HG03469 (cell line): ENCODE results near the gene PCDHGC5.

Experiments used
- ATAC-seq: cut with Tn5 transposase; IDR thresholded peaks from one replicate; pipeline ENCODE4 v1.9.1; 2021; ENCODE audit warnings: mild to moderate bottlenecking, moderate library complexity, moderate number of reproducible peaks; ENCODE audit not compliant: unreplicated experiment

The PCDHGC5 gene

DNA sequence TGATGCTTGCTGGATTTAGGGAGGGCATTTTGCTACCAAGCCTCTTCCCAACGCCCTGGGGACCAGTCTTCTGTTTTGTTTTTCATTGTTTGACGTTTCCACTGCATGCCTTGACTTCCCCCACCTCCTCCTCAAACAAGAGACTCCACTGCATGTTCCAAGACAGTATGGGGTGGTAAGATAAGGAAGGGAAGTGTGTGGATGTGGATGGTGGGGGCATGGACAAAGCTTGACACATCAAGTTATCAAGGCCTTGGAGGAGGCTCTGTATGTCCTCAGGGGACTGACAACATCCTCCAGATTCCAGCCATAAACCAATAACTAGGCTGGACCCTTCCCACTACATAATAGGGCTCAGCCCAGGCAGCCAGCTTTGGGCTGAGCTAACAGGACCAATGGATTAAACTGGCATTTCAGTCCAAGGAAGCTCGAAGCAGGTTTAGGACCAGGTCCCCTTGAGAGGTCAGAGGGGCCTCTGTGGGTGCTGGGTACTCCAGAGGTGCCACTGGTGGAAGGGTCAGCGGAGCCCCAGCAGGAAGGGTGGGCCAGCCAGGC, 23.0 kb downstream of the PCDHGC5 start:
- no peak for ATAC-seq

DNA sequence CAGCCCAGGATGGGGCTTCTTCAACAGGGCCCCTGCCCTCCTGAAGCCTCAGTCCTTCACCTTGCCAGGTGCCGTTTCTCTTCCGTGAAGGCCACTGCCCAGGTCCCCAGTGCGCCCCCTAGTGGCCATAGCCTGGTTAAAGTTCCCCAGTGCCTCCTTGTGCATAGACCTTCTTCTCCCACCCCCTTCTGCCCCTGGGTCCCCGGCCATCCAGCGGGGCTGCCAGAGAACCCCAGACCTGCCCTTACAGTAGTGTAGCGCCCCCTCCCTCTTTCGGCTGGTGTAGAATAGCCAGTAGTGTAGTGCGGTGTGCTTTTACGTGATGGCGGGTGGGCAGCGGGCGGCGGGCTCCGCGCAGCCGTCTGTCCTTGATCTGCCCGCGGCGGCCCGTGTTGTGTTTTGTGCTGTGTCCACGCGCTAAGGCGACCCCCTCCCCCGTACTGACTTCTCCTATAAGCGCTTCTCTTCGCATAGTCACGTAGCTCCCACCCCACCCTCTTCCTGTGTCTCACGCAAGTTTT, 23.6 kb downstream of the PCDHGC5 start:
- ATAC-seq, result no peak

DNA sequence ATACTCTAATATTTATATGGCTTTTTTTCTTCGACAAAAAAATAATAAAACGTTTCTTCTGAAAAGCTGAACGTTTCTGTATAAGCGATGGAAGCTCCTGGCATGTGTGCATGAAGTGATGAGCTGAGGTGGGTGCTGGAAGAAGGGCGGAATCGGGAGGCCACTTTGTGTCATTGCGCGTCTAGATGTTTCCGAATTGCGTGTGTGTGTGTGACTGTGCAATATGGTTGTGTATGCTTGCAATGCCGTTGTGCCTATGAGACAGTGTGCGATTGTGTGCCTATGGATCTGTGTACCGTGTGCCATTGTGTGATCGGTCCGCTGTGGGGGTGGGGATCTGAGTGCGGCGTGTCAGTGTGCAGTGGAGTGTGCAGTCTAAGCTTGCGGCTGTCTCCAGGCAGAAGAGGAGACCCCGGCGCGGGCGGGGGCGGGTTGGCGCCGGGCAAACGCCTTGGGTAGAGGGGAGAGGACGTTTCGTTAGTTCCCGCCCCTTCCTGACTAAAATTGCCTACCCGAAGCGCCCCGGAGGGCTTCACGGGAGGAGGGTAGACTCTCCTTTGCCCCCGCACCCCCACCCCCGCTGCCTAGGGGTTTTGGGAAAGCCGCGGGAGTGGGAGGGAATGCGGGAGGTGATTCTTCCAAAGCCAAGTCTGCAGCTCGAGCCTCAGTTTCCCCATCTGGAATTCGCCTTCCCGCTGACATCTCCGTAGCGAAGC, 24.2 kb downstream of the PCDHGC5 start:
- ATAC-seq, result no peak

GRCh38 chr5:141513627-141514329, 24.9 kb downstream of the PCDHGC5 start:
- ATAC-seq, result peak; percentile 28

- ATAC-seq, result no peak
These were observed 25.7 kb downstream of the PCDHGC5 start for GRCh38 chr5:141514330-141515133.

GRCh38 chr5:141515141-141515540, 26.3 kb downstream of the PCDHGC5 start:
- no peak for ATAC-seq

DNA sequence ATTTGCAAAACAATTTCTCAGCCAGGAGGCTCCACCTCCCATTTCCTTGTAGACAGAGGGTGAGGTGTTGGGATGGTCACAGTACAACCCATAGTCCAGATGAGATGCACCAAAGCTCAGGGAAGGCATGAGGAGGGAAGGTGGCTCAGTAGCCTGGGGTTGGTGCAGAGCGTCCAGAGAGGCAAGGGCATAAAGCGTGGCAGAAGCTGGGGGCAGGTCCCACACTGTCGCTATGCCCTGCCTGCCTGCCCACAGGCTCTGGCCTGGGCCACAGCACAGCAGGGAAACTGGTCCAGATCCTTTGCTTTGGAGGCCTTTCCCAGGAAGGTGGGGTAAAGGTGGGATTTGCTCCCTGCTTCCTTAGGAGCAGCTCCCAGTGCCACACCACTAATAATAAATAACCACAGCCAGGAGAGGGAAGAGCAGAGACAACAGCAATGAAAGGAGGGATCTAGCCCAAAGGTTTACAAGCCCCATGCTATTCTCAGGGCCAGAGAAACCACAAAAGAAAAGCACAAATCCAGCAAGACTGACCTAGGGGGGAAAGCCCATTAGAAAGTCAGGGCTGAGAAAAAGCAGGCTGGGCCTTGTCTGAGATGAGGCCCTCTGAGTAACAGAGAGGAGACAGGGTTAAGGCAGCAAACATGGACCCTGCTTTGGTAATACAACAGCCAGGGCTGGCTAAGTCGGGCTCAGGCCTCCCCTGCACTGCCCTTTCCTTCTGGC, 27.2 kb downstream of the PCDHGC5 start:
- ATAC-seq, result no peak

- no peak for ATAC-seq
These were observed 27.8 kb downstream of the PCDHGC5 start for GRCh38 chr5:141516672-141517025.

- ATAC-seq, result no peak
These were observed 28.4 kb downstream of the PCDHGC5 start for GRCh38 chr5:141517312-141517711.

GRCh38 chr5:141517880-141518617, 29.2 kb downstream of the PCDHGC5 start:
- no peak for ATAC-seq

DNA sequence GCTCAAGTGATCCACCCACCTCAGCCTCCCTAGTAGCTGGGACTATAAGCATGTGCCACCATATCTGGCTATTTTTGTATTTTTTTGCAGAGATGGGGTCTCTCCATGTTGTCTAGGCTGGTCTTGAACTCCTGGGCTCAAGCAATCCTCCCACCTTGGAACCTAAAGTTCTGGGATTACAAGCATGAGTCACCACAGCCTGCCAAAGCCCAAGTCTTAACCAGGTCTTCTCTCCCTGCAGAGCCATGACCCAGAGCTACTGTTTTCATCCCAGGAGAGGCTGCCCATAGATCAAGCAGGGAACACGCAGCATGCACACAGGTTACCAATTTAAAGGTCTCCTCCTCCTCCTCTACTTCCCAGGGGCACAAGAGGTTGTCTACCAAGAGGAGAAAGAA, 29.7 kb downstream of the PCDHGC5 start:
- no peak for ATAC-seq

DNA sequence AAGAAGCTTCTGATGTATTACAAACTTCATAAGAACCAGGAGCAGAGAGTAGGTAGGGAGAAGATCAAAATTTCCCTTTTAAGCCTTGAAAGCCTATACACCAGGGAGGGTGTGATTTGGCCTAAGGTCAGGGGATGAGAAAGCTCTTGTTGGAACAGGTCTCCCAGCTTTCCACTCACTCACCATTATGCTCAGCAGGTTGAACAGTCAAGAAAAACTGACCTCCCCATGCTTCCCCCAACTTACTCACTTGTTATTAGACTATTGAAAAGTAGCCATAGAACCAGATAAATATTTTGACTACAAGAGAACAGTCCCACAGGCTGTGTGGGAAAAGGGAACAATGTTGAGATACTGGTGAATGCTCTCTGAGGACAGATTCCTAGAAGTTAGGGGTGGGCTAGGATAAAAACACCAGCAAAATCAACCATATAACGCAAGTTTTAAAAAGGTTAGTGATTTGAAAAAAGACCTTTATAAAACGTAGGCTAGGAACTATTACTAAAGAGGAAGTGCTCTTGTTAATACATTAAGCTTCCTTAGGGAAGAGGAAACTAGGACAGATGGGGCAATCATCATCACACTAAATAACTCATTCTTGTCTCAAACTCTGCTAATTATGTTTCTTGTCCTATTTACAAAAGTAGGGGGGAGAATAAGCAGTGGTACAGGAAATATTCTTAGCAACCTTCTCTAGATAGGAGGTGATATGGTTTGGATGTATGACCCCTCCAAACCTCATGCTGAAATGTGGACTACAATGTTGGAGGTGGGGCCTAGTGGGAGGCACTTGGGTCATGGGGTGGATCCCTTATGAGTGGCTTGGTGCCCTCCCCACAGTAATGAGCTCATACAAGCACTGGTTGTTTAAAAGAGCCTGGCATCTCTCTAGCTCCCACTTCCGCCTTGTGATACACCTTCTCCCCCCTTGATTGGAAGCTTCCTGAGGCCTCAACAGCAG, 31.0 kb downstream of the PCDHGC5 start:
- ATAC-seq, result no peak

GRCh38 chr5:141521244-141521781, 32.4 kb downstream of the PCDHGC5 start:
- ATAC-seq, result no peak

- ATAC-seq, result no peak
These were observed 33.4 kb downstream of the PCDHGC5 start for GRCh38 chr5:141522301-141522700.

DNA sequence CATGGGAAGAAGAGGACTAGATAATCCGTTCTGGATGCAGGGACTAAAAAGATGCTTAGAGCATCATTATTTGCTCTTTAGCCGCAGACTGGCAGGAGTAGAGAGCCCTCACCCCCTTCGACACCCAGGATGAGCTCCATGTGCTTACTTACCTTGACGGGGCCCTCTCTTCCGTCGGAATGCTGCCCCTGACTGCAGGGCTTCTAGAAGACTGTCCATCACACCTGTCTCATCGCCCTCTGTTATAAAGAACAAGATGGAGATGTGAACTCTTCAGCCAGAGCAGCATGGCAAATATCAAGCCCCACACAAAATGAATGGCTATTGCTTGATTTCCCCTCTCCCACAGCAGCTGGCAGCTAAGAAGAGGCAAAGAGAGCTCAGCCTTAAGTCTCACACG, 35.1 kb downstream of the PCDHGC5 start:
- no peak for ATAC-seq

DNA sequence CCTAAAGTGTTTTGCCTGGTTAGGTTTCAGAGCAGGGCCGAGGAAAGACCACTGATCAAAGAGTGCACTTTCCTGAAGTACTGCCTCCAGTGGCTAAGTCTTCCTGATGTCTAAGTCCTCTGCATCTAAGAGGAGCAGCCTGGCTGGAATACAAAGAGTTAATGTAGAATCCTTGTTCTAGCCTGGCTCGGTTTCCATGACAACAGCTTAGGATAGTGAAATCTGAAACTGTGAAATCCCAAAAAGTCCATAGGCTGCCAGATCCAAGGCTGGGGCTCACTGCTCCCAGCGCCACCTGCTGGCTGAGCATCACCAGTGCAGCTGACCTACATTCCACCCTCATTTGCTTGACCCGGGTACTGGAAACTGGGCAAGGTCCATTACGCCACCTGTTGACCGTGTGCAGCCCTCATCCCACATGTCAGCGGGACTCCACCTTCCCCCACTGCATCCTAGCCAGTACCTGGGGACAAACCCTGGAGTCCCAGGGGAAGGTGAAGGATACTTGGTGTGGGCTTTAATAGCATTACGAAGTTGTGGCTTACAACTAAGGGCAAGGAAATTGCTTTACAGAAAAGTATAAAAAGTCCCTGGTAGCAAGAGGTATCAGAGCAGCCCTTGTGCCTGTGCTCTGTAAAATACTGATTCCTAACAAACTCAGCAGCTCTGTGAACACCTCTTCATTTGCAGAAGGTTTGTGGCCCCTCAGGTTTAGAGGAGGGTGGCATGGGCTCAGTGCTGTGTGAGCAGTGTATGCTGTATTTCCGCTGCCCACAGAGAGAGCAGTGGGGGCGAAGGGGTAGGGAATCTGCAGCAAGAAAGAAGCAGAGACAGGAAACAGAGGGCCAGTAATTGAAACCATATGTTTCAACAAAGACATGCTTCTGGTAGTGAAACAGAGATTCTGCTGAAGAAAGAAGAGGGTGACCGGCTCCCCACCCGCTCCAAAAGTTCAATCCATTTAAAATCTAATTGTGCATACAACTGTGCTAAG, 36.0 kb downstream of the PCDHGC5 start:
- ATAC-seq, result peak; percentile 39

GRCh38 chr5:141525653-141526052, 36.8 kb downstream of the PCDHGC5 start:
- ATAC-seq, result no peak
